Skeletal muscle cell (primary cell): Measurements from ENCODE around the gene NWD2.

Source experiments
- DNase-seq: peaks from one replicate; pipeline ENCODE4 v3.0.0-alpha.2; 2010; ENCODE audit warnings: low read depth
- H3K4me3 ChIP-seq: 2 replicates; pipeline ENCODE4 v1.5.1; 2011; ENCODE audit warnings: low read depth, mild to moderate bottlenecking, control low read depth, low read length, moderate library complexity

Gene NWD2

GRCh38 chr4:37279894-37280592, 35.5 kb downstream of the NWD2 start:
- no peak overlapping the region for H3K4me3 ChIP-seq
- DNase-seq: no peak

- no peak for DNase-seq
- no peak overlapping the region for H3K4me3 ChIP-seq
Measured at GRCh38 chr4:37299468-37299867, 54.9 kb downstream of the NWD2 start.

- no peak overlapping the region for H3K4me3 ChIP-seq
- DNase-seq: no peak
Measured at GRCh38 chr4:37304612-37305011, 60.1 kb downstream of the NWD2 start.

GRCh38 chr4:37305984-37306383, 61.4 kb downstream of the NWD2 start:
- DNase-seq: no peak
- H3K4me3 ChIP-seq: no peak overlapping the region

GRCh38 chr4:37317104-37317643, 72.6 kb downstream of the NWD2 start:
- no peak for DNase-seq
- H3K4me3 ChIP-seq: no peak overlapping the region

GRCh38 chr4:37320513-37321235, 76.1 kb downstream of the NWD2 start:
- no peak for DNase-seq
- H3K4me3 ChIP-seq: no peak overlapping the region

GRCh38 chr4:37322122-37322521, 77.6 kb downstream of the NWD2 start:
- H3K4me3 ChIP-seq: no peak overlapping the region
- DNase-seq: no peak

GRCh38 chr4:37324546-37324945, 80.0 kb downstream of the NWD2 start:
- no peak for DNase-seq
- H3K4me3 ChIP-seq: no peak overlapping the region

- no peak overlapping the region for H3K4me3 ChIP-seq
- DNase-seq: no peak
Measured at GRCh38 chr4:37326852-37327251, 82.3 kb downstream of the NWD2 start.

GRCh38 chr4:37338972-37339371, 94.4 kb downstream of the NWD2 start:
- no peak for DNase-seq
- H3K4me3 ChIP-seq: no peak overlapping the region

GRCh38 chr4:37358748-37359147, 114.2 kb downstream of the NWD2 start:
- no peak for DNase-seq
- no peak overlapping the region for H3K4me3 ChIP-seq

GRCh38 chr4:37359261-37359660, 114.7 kb downstream of the NWD2 start:
- H3K4me3 ChIP-seq: no peak overlapping the region
- no peak for DNase-seq

GRCh38 chr4:37365888-37366287, 121.3 kb downstream of the NWD2 start:
- H3K4me3 ChIP-seq: no peak overlapping the region
- no peak for DNase-seq

GRCh38 chr4:37367901-37368300, 123.4 kb downstream of the NWD2 start:
- H3K4me3 ChIP-seq: no peak overlapping the region
- no peak for DNase-seq

- DNase-seq: no peak
- no peak overlapping the region for H3K4me3 ChIP-seq
Measured at GRCh38 chr4:37370052-37370451, 125.5 kb downstream of the NWD2 start.

- H3K4me3 ChIP-seq: no peak overlapping the region
- DNase-seq: no peak
Measured at GRCh38 chr4:37381040-37381668, 136.6 kb downstream of the NWD2 start.

- no peak for DNase-seq
- H3K4me3 ChIP-seq: no peak overlapping the region
Measured at GRCh38 chr4:37383579-37384229, 139.2 kb downstream of the NWD2 start.

- H3K4me3 ChIP-seq: no peak overlapping the region
Measured at GRCh38 chr4:37385424-37385823, 140.9 kb downstream of the NWD2 start.

GRCh38 chr4:37388681-37389365, 144.3 kb downstream of the NWD2 start:
- H3K4me3 ChIP-seq: no peak overlapping the region
- no peak for DNase-seq

More at GRCh38 chr4:37385424-37385823, 140.9 kb downstream of the NWD2 start:
- DNase-seq: no peak
